ENCODE data around the gene NXPE1. TPM values are rescaled to one million over a fixed set of nuclear protein-coding genes. Genes with fewer than 3 reads are reported as not detected.

NXPE1 gene
- total and polyA plus RNA-seq, 11 donors = 0.08 to 1.0 TPM; not detected in 9

- no peak overlapping the region for H3K4me3 ChIP-seq
- no peak for TF ChIP-seq POLR2A (IDR thresholded peaks at IDR 0.05)
- TF ChIP-seq CTCF (IDR thresholded peaks at IDR 0.05) = no peak
- DNase-seq (no peak), ATAC-seq (no peak)
- 51 to 68% (median 63%) methylated on average over 1 of the region's 1 CpG for WGBS, 4 donors
- H3K36me3 ChIP-seq = no peaks in the 10 kb centered on the region
- no peaks in the 10 kb centered on the region for H3K4me1 ChIP-seq
- no peak overlapping the region for H3K27ac ChIP-seq
- no peaks in the 10 kb centered on the region for H3K9me3 ChIP-seq
- H3K27me3 ChIP-seq = no peaks in the 10 kb centered on the region
- intact Hi-C loops (cut with DNase I) = no loop called here
These were observed 3.5 kb downstream of the NXPE1 start for GRCh38 chr11:114556135-114556534.

- intact Hi-C loops (cut with DNase I) = loop anchor here in 1 of 10 donors (5.0 kb wide), 1 partner anchor 51 kb away; no protein-coding TSS in a partner anchor
- WGBS, 4 donors = 77 to 85% (median 83%) methylated on average over 2 of the region's 2 CpGs
- ATAC-seq = no peak
These were observed 6.0 kb downstream of the NXPE1 start for GRCh38 chr11:114553642-114554041.

GRCh38 chr11:114551060-114551459, 8.6 kb downstream of the NXPE1 start:
- intact Hi-C loops (cut with DNase I) = loop anchor here in 1 of 10 donors (5.0 kb wide), 1 partner anchor 49 kb away; no protein-coding TSS in a partner anchor
- no peak overlapping the region for H3K4me3 ChIP-seq
- no peaks in the 10 kb centered on the region for H3K36me3 ChIP-seq
- DNase-seq (no peak), ATAC-seq (no peak)
- 83 to 90% (median 89%) methylated on average over 4 of the region's 4 CpGs for WGBS, 4 donors
- TF ChIP-seq CTCF (IDR thresholded peaks at IDR 0.05) (no peak), POLR2A (IDR thresholded peaks at IDR 0.05) (no peak)
- H3K9me3 ChIP-seq = no peaks in the 10 kb centered on the region
- H3K4me1 ChIP-seq = no peaks in the 10 kb centered on the region
- no peak overlapping the region for H3K27ac ChIP-seq
- no peaks in the 10 kb centered on the region for H3K27me3 ChIP-seq

More at GRCh38 chr11:114553642-114554041, 6.0 kb downstream of the NXPE1 start:
- no peak for DNase-seq
- H3K4me3 ChIP-seq = no peak overlapping the region
- H3K36me3 ChIP-seq = no peaks in the 10 kb centered on the region
- H3K27me3 ChIP-seq = no peaks in the 10 kb centered on the region
- no peaks in the 10 kb centered on the region for H3K9me3 ChIP-seq
- TF ChIP-seq CTCF (IDR thresholded peaks at IDR 0.05) (no peak), POLR2A (IDR thresholded peaks at IDR 0.05) (no peak)
- no peak overlapping the region for H3K27ac ChIP-seq
- no peaks in the 10 kb centered on the region for H3K4me1 ChIP-seq

GRCh38 chr11:114525682-114526081, 34.0 kb downstream of the NXPE1 start:
- WGBS, 4 donors = 73 to 84% (median 78%) methylated on average over 2 of the region's 2 CpGs
- TF ChIP-seq CTCF (IDR thresholded peaks at IDR 0.05) (no peak), POLR2A (IDR thresholded peaks at IDR 0.05) (no peak)
- intact Hi-C loops (cut with DNase I) = no loop called here
- ATAC-seq (no peak), DNase-seq (no peak)
- Histone ChIP-seq H3K27me3 (no peaks in the 10 kb centered on the region), H3K9me3 (peaks cover 0 to 22% (median 7%) of the 10 kb centered on the region in 12 donors), H3K4me3 (no peak overlapping the region), H3K27ac (no peak overlapping the region), H3K4me1 (no peaks in the 10 kb centered on the region), H3K36me3 (no peaks in the 10 kb centered on the region)

Measured in heart left ventricle (tissue), 16 donors.